ENCODE data around the gene GALNT17.
A peak's percentile ranks its signal among the peaks of the same experiment; 100 is the strongest.
"Not testable (repeated sequence)": the region's sequence is repeated elsewhere in the genome, so short reads cannot be mapped to it uniquely, and the experiment has no call there.

The GALNT17 gene

GRCh38 chr7:71566376-71566775, 434.4 kb downstream of the GALNT17 start:
- no peak for DNase-seq (ENCODE audit: low spot score)

- DNase-seq (ENCODE audit: low spot score): no peak
Observed at GRCh38 chr7:71566991-71567390, 435.0 kb downstream of the GALNT17 start.

- no peak for DNase-seq (ENCODE audit: low spot score)
Observed at GRCh38 chr7:71574153-71574860, 442.4 kb downstream of the GALNT17 start.

GRCh38 chr7:71580027-71580426, 448.1 kb downstream of the GALNT17 start:
- no peak for DNase-seq (ENCODE audit: low spot score)

- no peak for DNase-seq (ENCODE audit: low spot score)
Observed at GRCh38 chr7:71584256-71584655, 452.3 kb downstream of the GALNT17 start.

GRCh38 chr7:71591876-71592275, 459.9 kb downstream of the GALNT17 start:
- no peak for DNase-seq (ENCODE audit: low spot score)

GRCh38 chr7:71592388-71592787, 460.4 kb downstream of the GALNT17 start:
- not testable (repeated sequence) for DNase-seq (ENCODE audit: low spot score)

GRCh38 chr7:71594736-71595135, 462.8 kb downstream of the GALNT17 start:
- no peak for DNase-seq (ENCODE audit: low spot score)

GRCh38 chr7:71595176-71595575, 463.2 kb downstream of the GALNT17 start:
- no peak for DNase-seq (ENCODE audit: low spot score)

- no peak for DNase-seq (ENCODE audit: low spot score)
Observed at GRCh38 chr7:71598553-71598952, 466.6 kb downstream of the GALNT17 start.

GRCh38 chr7:71601851-71602250, 469.9 kb downstream of the GALNT17 start:
- DNase-seq (ENCODE audit: low spot score): no peak

- no peak for DNase-seq (ENCODE audit: low spot score)
Observed at GRCh38 chr7:71604818-71605414, 473.0 kb downstream of the GALNT17 start.

- DNase-seq (ENCODE audit: low spot score): no peak
Observed at GRCh38 chr7:71611986-71612385, 480.0 kb downstream of the GALNT17 start.

GRCh38 chr7:71612911-71613310, 481.0 kb downstream of the GALNT17 start:
- DNase-seq (ENCODE audit: low spot score): no peak

- DNase-seq (ENCODE audit: low spot score): no peak
Observed at GRCh38 chr7:71613313-71613712, 481.4 kb downstream of the GALNT17 start.

- DNase-seq (ENCODE audit: low spot score): no peak
Observed at GRCh38 chr7:71615017-71615416, 483.1 kb downstream of the GALNT17 start.

- no peak for DNase-seq (ENCODE audit: low spot score)
Observed at GRCh38 chr7:71616217-71616616, 484.3 kb downstream of the GALNT17 start.

GRCh38 chr7:71618278-71618677, 486.3 kb downstream of the GALNT17 start:
- DNase-seq (ENCODE audit: low spot score): no peak

GRCh38 chr7:71625545-71625944, 493.6 kb downstream of the GALNT17 start:
- no peak for DNase-seq (ENCODE audit: low spot score)

GRCh38 chr7:71626206-71626605, 494.3 kb downstream of the GALNT17 start:
- peak; percentile 39 for DNase-seq (ENCODE audit: low spot score)

GRCh38 chr7:71627651-71628050, 495.7 kb downstream of the GALNT17 start:
- DNase-seq (ENCODE audit: low spot score): no peak

GRCh38 chr7:71630516-71630915, 498.6 kb downstream of the GALNT17 start:
- no peak for DNase-seq (ENCODE audit: low spot score)

- DNase-seq (ENCODE audit: low spot score): peak; percentile 87
Observed at GRCh38 chr7:71633551-71634008, 501.6 kb downstream of the GALNT17 start.

- not testable (repeated sequence) for DNase-seq (ENCODE audit: low spot score)
Observed at GRCh38 chr7:71635849-71636248, 503.9 kb downstream of the GALNT17 start.

Data from GM03348 (cell line).